Thyroid gland (tissue), 4 donors: Measurements from ENCODE around the gene BCL2. TPM values are rescaled to one million over a fixed set of nuclear protein-coding genes. Genes with fewer than 3 reads are reported as not detected.

ENCODE experiments used
- DNase-seq, 2 donors: peaks; one replicate each; pipeline ENCODE4 v3.0.0-alpha.2; 2019
- H3K27ac ChIP-seq, 3 donors: fragments of 200-600 bp; sonication (generic); 1 replicate in 2 of 3; 2 replicates in 1 of 3; pipeline ENCODE4 v1.5.1; 2016 to 2019; ENCODE audit warnings: mild to moderate bottlenecking in 1 of 3, moderate library complexity in 1 of 3
- H3K27me3 ChIP-seq: fragments of 200-600 bp; sonication (generic); one replicate; pipeline ENCODE4 v1.5.1; 2019
- H3K36me3 ChIP-seq, 2 donors: fragments of 200-600 bp; sonication (generic); one replicate each; pipeline ENCODE4 v1.5.1; 2016 to 2019
- H3K4me1 ChIP-seq, 2 donors: fragments of 200-600 bp; sonication (generic); one replicate each; pipeline ENCODE4 v1.5.1; 2017 to 2019
- H3K4me3 ChIP-seq, 3 donors: fragments of 200-600 bp; sonication (generic); replicated peaks in 1 of 3; 1 replicate in 2 of 3; 2 replicates in 1 of 3; pipeline ENCODE4 v1.5.1; 2016; ENCODE audit warnings: mild to moderate bottlenecking in 1 of 3
- H3K9me3 ChIP-seq: fragments of 200-600 bp; sonication (generic); one replicate; pipeline ENCODE4 v1.5.1; 2017
- POLR2A ChIP-seq, 2 donors: fragments of 450-650 bp; IDR thresholded peaks; one replicate each; pipeline ENCODE4 v1.6.1; 2017; ENCODE audit warnings: antibody characterized with exemption in 2 of 2, mild to moderate bottlenecking in 2 of 2, moderate library complexity in 1 of 2
- WGBS, 2 donors: methylation state at CpG; one replicate each; pipeline ENCODE4 v1.1.5; 2017; 5-methylcytosine and 5-hydroxymethylcytosine counted together
- intact Hi-C: fragments of 100-400 bp; cut with DNase I; formaldehyde crosslinking; loops from one replicate; pipeline ENCODE4 v1.15.1; 2023
- total RNA-seq, 4 donors: library from RNA; depleted of rRNA; stranded (reverse); fragments of >200 nt; gene quantifications; one replicate each; pipeline ENCODE4 v1.2.3, GENCODE V29; 2016
- TF ChIP-seq, protein P1 (sequence below), 6 experiments: fragments of 200-600 bp in 3 of 6; fragments of 450-650 bp in 3 of 6; sonication (generic) in 3 of 6; IDR thresholded peaks; one replicate each; pipeline ENCODE4 v1.5.1; 2016 to 2019; ENCODE audit warnings: antibody characterized with exemption in 6 of 6, mild to moderate bottlenecking in 2 of 6, inconsistent platforms in 1 of 6, moderate library complexity in 1 of 6

The BCL2 gene
- total RNA-seq, 4 donors from 2014 or later, result 108 to 163 (median 115) TPM

DNA sequence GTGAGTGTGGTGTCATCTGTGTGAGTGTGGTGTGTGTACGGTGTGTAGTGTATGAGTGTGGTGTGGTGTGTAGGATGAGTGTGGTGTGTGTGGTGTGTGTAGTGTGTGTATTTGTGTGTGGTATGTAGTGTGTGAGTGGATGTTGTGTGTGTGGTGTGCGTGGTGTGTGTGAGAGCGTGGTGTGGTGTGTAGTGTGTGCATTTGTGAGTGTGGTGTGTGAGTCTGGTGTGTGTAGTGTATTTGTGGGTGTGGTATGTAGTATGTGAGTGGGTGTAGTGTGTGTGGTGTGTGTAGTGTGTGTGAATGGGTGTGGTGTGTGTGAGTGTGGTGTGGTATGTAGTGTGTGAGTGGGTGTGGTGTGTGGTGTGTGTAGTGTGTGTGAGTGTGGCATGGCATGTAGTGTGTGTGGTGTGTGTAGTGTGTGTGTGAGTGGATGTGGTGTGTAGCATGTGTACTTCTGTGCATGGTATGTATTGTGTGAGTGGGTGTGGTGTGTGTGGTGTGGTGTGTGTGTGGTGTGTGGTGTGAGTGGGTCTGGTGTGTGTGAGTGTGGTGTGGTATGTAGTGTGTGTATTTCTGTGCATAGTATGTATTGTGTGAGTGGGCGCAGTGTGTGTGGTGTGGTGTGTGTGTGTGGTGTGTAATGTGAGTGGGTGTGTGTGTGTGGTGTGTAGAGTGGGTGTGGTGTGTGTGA lies 227.8 kb downstream of the BCL2 start:
- Histone ChIP-seq H3K27me3 (no peaks in the 10 kb centered on the region), H3K9me3 (no peaks in the 10 kb centered on the region), H3K4me3 (no peak overlapping the region), H3K27ac (no peak overlapping the region), H3K36me3 (no peaks in the 10 kb centered on the region), H3K4me1 (no peaks in the 10 kb centered on the region)
- WGBS, 2 donors, result 96% methylated on average over 4 of the region's 4 CpGs
- no peak for DNase-seq
- TF ChIP-seq POLR2A (IDR thresholded peaks at IDR 0.05), result no peak
- TF ChIP-seq, protein P1, sequence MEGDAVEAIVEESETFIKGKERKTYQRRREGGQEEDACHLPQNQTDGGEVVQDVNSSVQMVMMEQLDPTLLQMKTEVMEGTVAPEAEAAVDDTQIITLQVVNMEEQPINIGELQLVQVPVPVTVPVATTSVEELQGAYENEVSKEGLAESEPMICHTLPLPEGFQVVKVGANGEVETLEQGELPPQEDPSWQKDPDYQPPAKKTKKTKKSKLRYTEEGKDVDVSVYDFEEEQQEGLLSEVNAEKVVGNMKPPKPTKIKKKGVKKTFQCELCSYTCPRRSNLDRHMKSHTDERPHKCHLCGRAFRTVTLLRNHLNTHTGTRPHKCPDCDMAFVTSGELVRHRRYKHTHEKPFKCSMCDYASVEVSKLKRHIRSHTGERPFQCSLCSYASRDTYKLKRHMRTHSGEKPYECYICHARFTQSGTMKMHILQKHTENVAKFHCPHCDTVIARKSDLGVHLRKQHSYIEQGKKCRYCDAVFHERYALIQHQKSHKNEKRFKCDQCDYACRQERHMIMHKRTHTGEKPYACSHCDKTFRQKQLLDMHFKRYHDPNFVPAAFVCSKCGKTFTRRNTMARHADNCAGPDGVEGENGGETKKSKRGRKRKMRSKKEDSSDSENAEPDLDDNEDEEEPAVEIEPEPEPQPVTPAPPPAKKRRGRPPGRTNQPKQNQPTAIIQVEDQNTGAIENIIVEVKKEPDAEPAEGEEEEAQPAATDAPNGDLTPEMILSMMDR (IDR thresholded peaks at IDR 0.05), result no peak
- intact Hi-C loops, result no loop called here

DNA sequence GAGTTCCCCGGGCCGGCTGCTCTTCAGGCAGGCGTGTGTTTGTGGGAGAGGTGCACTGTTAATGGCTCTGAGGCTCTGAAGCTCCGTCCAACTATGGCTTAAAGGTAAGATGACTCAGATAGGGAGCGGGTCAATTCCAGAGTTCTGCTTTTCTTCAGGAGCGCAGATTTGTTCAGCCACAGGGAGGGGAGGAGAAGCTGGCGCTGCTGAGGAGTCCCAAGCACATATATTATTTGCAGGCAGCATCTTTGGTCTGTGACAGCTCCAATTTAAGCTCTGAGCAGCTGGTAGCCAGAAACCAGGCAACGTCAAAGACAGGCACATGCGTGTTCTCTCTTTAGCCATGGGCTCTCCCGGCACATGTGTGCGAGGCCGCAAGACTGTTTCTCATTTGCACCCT lies 229.2 kb downstream of the BCL2 start:
- H3K9me3 ChIP-seq, result no peaks in the 10 kb centered on the region
- DNase-seq, result no peak
- WGBS, 2 donors, result 88 to 93% methylated on average over 12 of the region's 12 CpGs
- H3K27me3 ChIP-seq, result no peaks in the 10 kb centered on the region
- intact Hi-C loops, result no loop called here
- H3K4me3 ChIP-seq, result no peak overlapping the region
- no peak overlapping the region for H3K27ac ChIP-seq
- H3K36me3 ChIP-seq, result no peaks in the 10 kb centered on the region
- H3K4me1 ChIP-seq, result no peaks in the 10 kb centered on the region
- TF ChIP-seq POLR2A (IDR thresholded peaks at IDR 0.05), result no peak
- TF ChIP-seq, protein P1 (IDR thresholded peaks at IDR 0.05), result no peak

DNA sequence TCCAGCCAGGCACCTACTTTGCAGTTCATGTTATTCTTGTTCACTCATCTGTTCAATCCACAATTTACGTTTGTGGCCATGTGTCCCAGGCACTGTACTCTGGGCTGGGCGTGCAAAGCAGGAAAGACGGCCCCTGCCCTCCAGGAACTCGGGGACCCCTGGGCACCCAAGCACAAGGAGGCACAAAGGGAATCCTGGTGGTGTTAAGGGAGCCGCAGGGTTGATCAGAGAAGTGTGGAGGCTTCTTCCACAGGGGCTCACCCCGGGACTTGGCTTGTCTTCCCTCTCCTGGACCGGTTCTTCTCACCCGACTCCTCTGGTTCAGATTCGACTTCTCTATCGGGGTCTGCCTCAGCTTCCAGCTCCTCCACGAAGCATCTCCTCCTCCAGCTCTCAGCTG lies 230.5 kb downstream of the BCL2 start:
- Histone ChIP-seq H3K27ac (no peak overlapping the region), H3K9me3 (no peaks in the 10 kb centered on the region), H3K36me3 (no peaks in the 10 kb centered on the region), H3K27me3 (no peaks in the 10 kb centered on the region), H3K4me1 (no peaks in the 10 kb centered on the region), H3K4me3 (no peak overlapping the region)
- TF ChIP-seq, protein P1 (IDR thresholded peaks at IDR 0.05), result no peak
- no peak for TF ChIP-seq POLR2A (IDR thresholded peaks at IDR 0.05)
- DNase-seq, result no peak
- 84 to 85% methylated on average over 11 of the region's 11 CpGs for WGBS, 2 donors
- intact Hi-C loops, result no loop called here

DNA sequence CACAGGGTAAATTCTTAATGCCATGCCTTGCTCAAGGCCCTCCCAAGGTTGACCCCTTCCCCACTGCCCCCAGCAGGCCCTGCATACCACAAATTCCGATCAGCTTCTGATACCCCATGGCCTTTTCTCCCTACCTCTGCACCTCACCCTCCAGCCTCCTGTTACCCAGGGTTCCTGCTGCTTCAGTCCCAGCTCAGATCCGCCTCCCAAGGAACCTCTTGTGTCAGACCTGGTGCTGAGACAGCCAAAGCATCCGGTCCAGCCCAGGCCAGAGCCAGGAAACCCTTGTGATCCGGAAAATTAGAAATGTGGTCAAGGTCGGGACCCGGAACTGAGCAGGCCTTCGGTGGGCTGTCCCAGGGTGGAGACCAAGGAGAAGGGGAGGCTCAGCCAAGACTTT lies 231.3 kb downstream of the BCL2 start:
- no peak overlapping the region for H3K4me3 ChIP-seq
- DNase-seq, result no peak
- H3K36me3 ChIP-seq, result no peaks in the 10 kb centered on the region
- WGBS, 2 donors, result 78 to 83% methylated on average over 7 of the region's 7 CpGs
- no peaks in the 10 kb centered on the region for H3K9me3 ChIP-seq
- H3K27me3 ChIP-seq, result no peaks in the 10 kb centered on the region
- intact Hi-C loops, result no loop called here
- H3K4me1 ChIP-seq, result no peaks in the 10 kb centered on the region
- no peak for TF ChIP-seq POLR2A (IDR thresholded peaks at IDR 0.05)
- TF ChIP-seq, protein P1 (IDR thresholded peaks at IDR 0.05), result no peak
- no peak overlapping the region for H3K27ac ChIP-seq

DNA sequence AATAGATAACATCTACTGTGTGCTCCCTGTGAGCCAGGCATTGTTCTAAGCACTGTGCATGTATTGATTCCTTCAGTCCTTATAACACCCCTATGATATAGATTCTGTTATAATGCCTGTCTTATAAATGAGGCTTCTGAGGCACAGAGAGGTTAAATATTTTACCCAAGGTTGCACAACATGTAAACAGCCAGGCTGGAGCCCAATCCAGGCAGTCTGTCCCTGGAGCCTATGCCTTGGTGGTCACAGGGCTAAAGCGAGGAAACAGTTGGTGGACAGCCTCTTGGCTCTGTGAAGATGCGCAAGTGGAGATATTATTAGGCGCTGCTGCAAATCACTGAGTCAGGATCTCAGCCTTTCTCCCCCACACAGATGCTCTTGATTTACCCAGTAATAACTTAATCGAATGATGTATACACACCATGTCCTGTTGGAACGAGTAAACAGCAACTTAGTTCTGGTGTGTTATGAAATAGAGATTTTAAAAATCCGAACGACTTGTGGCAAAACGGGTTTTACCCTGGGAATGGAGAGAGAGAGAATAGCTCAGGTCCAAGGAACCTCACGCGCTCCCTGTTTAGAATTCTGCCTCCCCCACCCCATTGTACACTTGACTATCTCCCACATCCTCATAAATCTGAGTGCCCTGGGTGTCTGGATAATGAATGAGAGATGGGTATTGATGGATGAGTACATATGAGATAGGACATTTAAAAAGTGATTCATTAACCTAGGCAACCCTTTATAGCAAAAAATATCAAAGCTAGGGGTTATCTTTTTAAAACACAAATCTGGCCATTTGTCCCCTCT lies 231.9 kb downstream of the BCL2 start:
- Histone ChIP-seq H3K36me3 (no peaks in the 10 kb centered on the region), H3K4me3 (no peak overlapping the region), H3K4me1 (no peaks in the 10 kb centered on the region), H3K9me3 (no peaks in the 10 kb centered on the region), H3K27me3 (no peaks in the 10 kb centered on the region), H3K27ac (no peak overlapping the region)
- TF ChIP-seq POLR2A (IDR thresholded peaks at IDR 0.05), result no peak
- TF ChIP-seq, protein P1 (IDR thresholded peaks at IDR 0.05), result no peak
- intact Hi-C loops, result no loop called here
- 80 to 82% methylated on average over 10 of the region's 10 CpGs for WGBS, 2 donors
- DNase-seq, result no peak
